ENCODE measurements around the gene FLNB.

FLNB gene

DNA sequence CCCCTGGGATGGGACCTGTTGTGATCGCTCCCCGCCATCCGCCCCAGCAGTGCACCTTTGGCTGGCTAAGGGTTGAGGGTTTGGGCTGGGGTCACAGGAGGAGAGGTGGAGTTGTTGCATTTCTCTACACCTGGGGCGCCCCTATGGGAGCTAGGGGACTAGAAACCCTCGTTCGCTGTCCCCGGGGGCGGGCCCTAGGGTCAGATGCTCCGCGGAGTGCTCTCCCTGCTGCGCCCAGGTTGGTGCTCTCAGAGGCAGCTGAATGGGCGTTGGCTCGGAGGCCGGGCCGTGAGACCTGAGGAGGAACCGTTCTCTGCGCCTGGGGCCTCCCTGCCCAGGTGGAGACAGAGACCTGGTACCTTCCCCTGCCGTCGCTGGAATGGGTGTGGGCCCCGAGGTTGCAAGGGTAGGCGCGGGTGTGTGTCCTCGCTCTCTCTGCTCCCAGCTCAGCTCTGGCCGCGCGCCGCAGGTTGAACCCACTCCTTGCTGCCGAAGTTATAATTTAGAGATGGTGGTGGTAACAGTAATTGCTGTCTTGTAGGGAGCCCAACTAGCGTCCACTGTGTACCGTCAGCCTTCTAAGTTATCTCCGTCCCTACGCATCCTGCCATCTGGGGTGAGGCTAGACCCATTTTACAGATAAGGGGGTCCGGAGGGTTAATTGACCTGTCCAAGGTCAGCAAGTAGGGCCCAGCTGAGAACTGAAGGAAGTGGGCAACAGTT, 965 bp downstream of the FLNB start:
- peak; percentile 10 for DNase-seq (ENCODE audit: low read depth)

GRCh38 chr3:58009749-58010535, 1.7 kb downstream of the FLNB start:
- no peak for DNase-seq (ENCODE audit: low read depth)

DNA sequence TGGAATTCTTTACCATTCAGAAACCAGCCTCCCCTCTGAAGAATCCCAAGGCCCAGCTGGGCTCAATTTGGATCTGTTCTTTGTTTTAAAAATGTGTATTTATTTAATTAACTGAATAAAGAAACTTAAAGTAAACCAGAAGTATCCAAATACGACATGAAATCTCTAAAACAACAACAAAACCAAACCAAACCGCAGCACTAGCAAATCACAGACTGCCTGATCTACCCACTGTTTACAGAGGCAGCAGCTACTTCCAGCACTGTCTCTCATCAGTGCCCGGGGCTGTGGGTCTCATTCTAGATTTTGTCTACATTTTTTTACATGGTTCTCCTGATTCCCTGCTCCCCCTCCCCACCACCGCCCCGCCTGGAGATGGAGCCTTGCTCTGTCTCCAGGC, 2.3 kb downstream of the FLNB start:
- DNase-seq (ENCODE audit: low read depth): no peak

- no peak for DNase-seq (ENCODE audit: low read depth)
Measured at GRCh38 chr3:58011580-58011979, 3.4 kb downstream of the FLNB start.

GRCh38 chr3:58012302-58012701, 4.1 kb downstream of the FLNB start:
- DNase-seq (ENCODE audit: low read depth): no peak

DNA sequence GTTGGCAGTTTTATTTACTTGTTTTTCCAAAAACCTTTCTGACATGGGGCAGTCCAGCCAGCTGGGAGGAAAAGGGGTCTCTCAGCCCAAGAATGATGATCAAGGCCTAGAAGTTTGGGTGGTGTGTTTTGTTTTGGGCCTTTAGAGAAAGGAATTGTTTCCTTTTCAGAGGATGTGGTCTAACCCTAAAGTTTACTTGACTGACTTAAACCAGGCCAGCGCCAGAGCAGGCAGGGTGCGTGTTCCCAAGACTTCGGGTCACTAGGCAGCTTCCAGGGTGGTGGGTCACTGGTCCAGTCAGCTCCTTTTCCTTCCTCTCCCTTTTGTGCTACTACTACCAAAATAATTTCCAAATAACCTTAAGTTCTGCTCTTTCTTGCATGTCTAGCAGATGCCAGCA, 4.9 kb downstream of the FLNB start:
- no peak for DNase-seq (ENCODE audit: low read depth)

- no peak for DNase-seq (ENCODE audit: low read depth)
Measured at GRCh38 chr3:58013973-58014649, 5.9 kb downstream of the FLNB start.

GRCh38 chr3:58015520-58015915, 7.3 kb downstream of the FLNB start:
- DNase-seq (ENCODE audit: low read depth): no peak

DNA sequence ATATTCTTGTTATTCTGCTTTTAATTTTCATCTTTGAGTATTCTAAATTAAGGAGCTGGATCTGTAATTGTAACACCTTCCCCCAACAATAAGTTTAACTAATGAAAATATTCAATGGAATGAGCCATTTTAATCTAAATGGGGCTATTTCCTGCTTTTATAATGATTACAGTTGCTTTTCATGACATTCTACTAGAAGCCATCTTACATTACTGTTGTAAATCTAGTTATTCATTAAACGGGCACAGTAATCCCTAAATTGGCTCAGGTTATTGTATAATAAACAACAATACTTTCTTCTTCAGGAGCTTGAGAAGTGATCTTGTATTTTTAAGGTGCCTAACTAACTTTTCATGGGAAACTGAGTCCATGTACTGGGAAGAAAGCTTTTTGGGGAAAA, 8.5 kb downstream of the FLNB start:
- DNase-seq (ENCODE audit: low read depth): no peak

DNA sequence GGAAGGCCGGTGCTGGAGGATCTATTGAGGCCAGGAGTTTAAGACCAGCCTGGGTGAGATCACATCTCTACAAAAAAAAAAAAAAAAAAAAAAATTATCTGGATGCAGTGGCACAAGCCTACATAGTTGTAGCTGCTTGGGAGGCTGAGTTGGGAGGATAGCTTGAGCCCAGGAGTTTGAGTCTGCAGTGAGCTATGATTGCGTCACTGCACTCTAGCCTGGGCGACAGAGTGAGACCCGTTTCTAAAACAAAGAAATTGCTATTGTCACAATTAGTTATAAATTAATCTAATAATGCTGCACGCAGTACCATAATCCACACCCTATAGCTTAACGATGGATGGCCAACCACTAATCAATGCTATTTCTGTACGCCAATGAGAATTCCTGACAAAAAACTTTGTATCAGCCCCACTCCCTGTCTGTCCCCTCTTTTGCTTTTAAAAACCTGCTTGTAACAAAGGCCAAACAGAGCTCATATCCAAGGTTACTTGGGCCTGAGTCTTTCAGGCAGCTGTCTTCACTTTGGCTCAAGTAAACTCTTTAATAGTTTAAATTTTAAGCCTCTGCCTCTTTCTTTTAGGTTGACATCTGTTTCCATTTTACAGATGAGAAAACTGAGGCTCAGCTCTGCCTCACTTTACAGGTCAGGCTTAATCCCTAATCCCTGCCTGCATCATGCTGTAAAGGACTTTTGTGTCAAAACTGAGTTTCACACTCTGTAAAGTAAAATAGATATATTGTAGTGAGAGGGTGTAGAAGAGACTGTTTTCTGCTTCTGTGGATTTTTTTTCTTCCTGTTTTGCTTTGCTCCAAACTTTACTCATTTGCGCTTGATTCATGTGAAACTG, 10.9 kb downstream of the FLNB start:
- DNase-seq (ENCODE audit: low read depth): no peak

GRCh38 chr3:58020783-58021071, 12.5 kb downstream of the FLNB start:
- DNase-seq (ENCODE audit: low read depth): no peak

GRCh38 chr3:58021072-58021959, 13.1 kb downstream of the FLNB start:
- no peak for DNase-seq (ENCODE audit: low read depth)

DNA sequence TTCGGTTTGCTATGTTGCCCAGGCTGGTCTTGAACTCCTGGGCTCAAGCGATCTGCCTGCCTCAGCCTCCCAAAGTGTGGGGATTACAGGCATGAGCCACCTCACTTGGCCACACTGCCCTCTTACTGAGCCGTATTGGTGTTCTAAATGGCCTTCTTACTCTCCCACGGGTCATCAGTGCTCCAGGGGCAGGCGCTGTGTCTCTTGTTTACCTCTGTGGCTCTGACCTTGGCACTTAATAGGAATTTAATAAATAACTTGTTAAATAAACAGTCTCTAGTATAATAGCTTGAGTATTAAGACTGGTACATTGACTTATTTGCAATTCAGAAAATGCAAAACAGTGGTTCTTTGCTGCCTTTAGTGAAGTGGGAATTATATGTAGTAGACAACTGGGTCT, 13.7 kb downstream of the FLNB start:
- no peak for DNase-seq (ENCODE audit: low read depth)

- no peak for DNase-seq (ENCODE audit: low read depth)
Measured at GRCh38 chr3:58022490-58022889, 14.3 kb downstream of the FLNB start.

- no peak for DNase-seq (ENCODE audit: low read depth)
Measured at GRCh38 chr3:58023531-58023930, 15.3 kb downstream of the FLNB start.

DNA sequence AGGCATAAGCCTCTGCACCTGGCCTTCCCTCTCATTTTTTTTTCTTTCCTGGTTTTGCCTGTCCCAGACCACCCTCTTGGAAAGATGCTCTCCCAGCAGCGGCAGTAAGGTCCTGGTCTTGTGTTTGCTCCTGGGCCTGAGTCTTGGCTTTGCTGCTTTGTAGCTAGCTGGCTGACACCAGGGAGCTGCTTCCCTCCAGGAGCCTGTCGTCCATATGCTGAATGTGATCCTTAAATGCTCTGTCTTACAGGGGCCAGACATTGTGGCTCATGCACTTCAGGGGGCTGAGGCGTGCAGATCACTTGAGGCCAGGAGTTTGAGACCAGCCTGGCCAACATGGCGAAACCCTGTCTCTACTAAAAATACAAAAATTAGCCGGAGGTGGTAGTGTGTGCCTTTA, 17.2 kb downstream of the FLNB start:
- DNase-seq (ENCODE audit: low read depth): no peak

- DNase-seq (ENCODE audit: low read depth): no peak
Measured at GRCh38 chr3:58025837-58026569, 17.8 kb downstream of the FLNB start.

GRCh38 chr3:58026598-58026997, 18.4 kb downstream of the FLNB start:
- no peak for DNase-seq (ENCODE audit: low read depth)

- no peak for DNase-seq (ENCODE audit: low read depth)
Measured at GRCh38 chr3:58027704-58028317, 19.6 kb downstream of the FLNB start.

GRCh38 chr3:58028902-58029301, 20.7 kb downstream of the FLNB start:
- no peak for DNase-seq (ENCODE audit: low read depth)
